Retinal pigment epithelial cell (primary cell): ENCODE measurements around the gene PLCB3.

Source experiments
- DNase-seq: peaks from one replicate; pipeline ENCODE4 v3.0.0-alpha.2; 2010; ENCODE audit warnings: low read depth
- H3K4me3 ChIP-seq: 2 replicates; pipeline ENCODE4 v1.5.1; 2011; ENCODE audit warnings: mild to moderate bottlenecking, low read length, control low read depth, moderate library complexity
- TF ChIP-seq, protein P1 (sequence below): conservative IDR thresholded peaks from 2 replicates; pipeline ENCODE4 v1.5.1; 2011; ENCODE audit warnings: low read depth, low read length, control low read depth, inconsistent platforms

PLCB3 gene

DNA sequence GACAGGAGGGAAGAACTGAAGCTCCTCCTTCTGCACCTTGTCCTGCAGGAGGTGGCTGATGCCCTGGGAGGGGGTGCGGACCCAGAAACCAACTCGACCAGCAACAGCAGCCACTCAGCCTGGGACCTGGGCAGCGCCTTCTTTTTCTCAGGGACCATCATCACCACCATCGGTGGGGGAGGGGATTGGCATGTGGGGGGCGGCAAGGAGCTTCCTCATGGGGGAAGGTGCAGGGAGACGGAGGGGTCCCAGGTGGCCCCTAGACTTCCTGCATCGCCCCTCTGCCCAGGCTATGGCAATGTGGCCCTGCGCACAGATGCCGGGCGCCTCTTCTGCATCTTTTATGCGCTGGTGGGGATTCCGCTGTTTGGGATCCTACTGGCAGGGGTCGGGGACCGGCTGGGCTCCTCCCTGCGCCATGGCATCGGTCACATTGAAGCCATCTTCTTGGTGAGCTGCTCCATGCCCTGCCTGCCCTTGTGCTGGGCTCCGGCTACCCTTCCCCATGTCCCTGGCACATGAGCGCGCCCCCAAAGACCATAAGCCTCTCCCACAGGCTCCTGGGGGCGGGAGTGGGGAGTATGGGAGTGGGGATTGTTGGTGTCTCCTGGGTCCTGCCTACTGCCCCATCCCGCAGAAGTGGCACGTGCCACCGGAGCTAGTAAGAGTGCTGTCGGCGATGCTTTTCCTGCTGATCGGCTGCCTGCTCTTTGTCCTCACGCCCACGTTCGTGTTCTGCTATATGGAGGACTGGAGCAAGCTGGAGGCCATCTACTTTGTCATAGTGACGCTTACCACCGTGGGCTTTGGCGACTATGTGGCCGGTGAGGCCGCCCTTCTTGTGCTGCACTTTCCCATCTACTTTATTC is 45.7 kb downstream of the PLCB3 start:
- H3K4me3 ChIP-seq: no peak overlapping the region
- TF ChIP-seq, protein P1, sequence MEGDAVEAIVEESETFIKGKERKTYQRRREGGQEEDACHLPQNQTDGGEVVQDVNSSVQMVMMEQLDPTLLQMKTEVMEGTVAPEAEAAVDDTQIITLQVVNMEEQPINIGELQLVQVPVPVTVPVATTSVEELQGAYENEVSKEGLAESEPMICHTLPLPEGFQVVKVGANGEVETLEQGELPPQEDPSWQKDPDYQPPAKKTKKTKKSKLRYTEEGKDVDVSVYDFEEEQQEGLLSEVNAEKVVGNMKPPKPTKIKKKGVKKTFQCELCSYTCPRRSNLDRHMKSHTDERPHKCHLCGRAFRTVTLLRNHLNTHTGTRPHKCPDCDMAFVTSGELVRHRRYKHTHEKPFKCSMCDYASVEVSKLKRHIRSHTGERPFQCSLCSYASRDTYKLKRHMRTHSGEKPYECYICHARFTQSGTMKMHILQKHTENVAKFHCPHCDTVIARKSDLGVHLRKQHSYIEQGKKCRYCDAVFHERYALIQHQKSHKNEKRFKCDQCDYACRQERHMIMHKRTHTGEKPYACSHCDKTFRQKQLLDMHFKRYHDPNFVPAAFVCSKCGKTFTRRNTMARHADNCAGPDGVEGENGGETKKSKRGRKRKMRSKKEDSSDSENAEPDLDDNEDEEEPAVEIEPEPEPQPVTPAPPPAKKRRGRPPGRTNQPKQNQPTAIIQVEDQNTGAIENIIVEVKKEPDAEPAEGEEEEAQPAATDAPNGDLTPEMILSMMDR: no peak
- no peak for DNase-seq

DNA sequence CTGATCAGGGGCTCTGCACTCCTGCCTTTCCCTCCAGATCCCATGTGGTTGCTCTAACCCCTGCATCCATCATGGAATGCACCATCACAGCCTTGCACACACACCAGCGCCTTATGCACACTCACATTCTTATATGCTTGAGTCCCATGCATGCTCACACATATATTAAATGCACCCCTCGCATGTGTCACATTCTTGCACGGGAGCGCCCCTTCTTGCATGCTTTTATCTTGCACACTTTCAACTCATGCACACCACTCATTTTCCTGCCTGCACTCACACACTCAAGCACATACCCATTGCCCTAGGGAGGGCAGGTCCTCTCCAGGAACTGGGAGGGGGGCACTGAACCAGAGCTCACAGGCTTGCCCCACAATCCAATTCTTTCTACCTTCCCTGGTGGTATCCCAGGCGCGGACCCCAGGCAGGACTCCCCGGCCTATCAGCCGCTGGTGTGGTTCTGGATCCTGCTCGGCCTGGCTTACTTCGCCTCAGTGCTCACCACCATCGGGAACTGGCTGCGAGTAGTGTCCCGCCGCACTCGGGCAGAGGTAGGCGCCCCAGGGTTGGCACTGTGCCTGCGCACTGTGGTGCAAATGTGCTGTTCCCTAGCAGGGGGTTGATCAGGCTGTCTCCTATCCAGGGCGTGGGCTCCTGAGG is 46.5 kb downstream of the PLCB3 start:
- H3K4me3 ChIP-seq: no peak overlapping the region
- TF ChIP-seq, protein P1: no peak
- DNase-seq: no peak

DNA sequence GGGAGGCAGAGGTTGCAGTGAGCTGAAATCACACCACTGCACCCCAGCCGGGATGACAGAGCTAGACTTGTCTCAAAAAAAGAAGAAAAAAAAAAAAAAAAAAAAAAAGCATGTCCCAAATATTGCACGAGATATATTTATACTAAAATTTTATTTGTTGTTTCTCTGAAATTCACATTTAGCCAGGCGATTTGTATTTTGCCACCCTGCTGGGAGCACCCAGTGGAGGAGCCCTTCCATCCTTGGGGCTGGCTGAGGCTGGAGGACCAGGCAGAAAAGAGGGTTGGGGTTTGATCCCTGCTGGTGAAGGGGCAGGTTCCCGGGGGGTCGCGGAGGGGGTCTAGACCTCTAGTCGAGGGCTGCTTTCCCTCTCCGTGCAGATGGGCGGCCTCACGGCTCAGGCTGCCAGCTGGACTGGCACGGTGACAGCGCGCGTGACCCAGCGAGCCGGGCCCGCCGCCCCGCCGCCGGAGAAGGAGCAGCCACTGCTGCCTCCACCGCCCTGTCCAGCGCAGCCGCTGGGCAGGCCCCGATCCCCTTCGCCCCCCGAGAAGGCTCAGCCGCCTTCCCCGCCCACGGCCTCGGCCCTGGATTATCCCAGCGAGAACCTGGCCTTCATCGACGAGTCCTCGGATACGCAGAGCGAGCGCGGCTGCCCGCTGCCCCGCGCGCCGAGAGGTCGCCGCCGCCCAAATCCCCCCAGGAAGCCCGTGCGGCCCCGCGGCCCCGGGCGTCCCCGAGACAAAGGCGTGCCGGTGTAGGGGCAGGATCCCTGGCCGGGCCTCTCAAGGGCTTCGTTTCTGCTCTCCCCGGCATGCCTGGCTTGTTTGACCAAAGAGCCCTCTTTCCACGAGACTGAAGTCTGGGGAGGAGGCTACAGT is 47.9 kb downstream of the PLCB3 start:
- DNase-seq: no peak
- H3K4me3 ChIP-seq: peak overlapping the region; percentile 26
- TF ChIP-seq, protein P1: no peak

DNA sequence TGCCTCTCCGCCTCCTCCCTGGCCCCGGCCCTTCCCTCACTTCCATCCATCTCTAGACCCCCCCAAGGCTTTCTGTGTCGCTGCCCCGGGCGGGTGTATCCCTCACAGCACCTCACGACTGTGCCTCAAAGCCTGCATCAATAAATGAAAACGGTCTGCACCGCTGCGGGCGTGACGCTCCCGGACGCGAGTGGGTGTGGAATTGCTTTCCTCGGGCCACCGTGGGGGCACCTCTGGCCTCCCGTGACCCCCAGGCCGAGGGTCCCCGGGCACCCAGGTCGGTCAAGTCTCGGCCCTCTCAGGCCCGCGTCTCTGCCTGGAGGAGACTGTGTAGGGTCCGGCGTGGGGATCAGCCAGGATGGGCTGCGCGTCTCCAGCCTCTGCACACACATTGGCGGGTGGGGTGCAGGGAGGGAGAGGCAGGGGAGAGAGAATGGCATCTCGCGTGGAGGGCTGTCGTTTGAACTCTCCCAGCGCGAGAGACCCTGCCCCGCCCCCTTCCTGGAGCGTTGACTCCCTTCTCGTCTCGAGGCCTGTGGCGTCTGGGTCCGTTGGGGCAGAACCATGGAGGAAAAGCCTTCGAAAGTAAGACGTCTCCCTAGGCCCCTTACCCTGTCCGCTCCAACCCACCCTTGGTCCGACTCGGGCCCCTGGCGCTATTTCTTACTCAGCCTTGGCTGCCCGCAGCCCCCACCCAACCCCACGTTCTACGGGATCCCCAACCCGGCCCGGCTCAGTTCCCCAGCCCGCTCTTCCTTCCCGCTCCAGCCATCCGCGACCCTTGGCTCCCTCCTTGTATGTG is 48.7 kb downstream of the PLCB3 start, which contains the start of gene CATSPERZ:
TSS of gene CATSPERZ (plus strand) at position 512 of the 802 bp plus-strand sequence. CDS start at position 565, 53 bp downstream.
- H3K4me3 ChIP-seq: peak within 1 kb of the TSS; percentile 26
- no peak for DNase-seq
- TF ChIP-seq, protein P1: no peak

DNA sequence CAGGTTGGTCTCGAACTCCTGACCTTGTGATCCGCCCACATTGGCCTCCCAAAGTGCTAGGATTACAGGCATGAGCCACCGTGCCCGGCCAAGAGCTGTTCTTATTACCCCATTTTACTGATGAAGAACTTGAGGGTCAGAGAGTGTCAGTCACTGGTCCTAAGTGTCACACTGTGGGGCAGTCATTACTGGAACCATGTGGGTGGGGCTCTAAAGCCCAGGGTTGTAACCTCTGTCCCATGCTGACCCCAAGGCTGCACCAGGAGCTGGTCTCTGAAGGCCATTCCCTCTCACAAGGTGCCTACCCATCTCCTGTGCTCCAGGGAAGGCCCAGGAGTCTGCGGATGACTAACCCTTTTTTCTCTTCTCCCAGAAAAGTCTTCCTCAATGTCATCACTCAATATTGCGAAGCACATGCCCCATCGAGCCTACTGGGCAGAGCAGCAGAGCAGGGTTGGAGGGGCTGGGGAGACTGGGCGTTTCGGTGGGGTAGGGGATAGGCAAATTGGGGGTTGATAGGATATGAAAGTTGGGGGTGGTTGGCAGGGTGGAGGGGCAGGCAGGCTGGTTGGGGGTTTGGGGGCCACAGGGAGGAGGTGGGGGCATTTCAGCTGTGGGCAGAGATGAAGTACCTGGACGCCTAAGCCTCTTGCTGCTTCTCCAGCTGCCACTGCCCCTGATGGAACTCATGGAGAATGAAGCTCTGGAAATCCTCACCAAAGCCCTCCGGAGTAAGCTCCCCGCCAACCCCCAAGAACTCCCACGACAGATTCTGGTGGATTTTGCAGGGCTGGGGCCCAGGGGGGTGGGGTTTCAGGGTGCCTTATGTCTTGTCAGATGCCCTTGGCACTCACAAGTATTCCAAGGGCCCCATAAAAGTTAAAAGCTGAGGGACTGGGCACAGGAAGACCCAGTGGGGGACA is 52.0 kb downstream of the PLCB3 start:
- H3K4me3 ChIP-seq: no peak overlapping the region
- DNase-seq: no peak
- TF ChIP-seq, protein P1: no peak

DNA sequence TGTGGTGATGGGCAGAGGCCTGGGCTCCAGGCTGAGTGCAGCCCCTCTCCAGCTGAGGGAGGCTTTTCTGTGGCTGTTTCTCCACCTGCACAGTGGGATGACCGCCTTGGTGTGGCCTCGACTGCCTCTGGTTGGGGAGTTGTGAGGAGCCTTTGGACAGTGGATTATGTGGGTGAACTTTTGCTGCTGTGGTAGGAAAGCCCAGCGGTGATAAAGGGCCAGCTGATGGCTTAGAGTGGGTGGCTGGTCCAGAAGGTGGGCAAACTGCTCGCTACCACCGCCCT is 52.6 kb downstream of the PLCB3 start:
- TF ChIP-seq, protein P1: no peak
- peak overlapping the region; percentile 58 for H3K4me3 ChIP-seq
- no peak for DNase-seq
